ENCODE measurements around the gene ABHD12.

ABHD12 gene

DNA sequence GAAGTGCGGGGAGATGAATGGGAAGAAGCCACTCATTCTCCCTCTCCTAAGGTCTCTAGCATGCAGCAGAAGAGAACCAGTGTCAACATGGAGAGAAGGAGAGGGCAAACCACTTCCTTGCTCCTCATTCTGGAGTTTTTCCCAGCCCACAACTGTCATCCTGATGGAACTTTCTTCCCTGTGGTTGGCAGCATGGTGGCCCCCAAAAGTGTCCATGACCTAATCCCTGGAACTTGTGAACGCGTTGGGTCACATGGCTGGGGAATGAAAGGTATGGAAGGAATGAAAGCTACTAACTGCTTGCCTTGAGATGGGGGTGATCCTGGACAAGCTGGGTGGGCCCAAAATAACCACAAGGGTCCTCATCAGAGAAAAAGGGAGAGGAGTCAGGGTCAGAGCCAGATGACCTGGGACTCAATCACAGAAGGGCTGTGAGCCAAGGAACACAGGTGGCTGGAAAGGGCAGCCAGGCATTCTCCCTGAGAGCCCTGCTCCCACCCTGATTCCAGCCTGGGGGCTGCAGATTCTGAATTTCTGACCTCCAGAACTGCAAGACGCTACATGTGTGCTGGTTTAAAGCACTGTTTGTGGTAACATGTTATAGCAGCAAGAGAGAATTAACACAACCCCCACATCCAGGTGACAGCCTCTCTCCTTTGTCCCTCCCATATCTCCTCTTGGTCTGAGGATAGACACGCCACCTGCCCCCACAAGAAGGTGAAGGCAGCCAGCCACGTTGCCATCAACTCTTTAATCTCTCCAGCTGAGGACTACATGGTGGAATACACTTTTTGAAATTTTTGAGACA is 79.5 kb downstream of the ABHD12 start:
- Histone ChIP-seq H3K36me3 (ENCODE audit: low read length) (no peaks in the 10 kb centered on the region), H3K27me3 (ENCODE audit: low read length) (no peaks in the 10 kb centered on the region), H3K79me2 (ENCODE audit: insufficient read depth, low read length) (no peaks in the 10 kb centered on the region), H3K9ac (ENCODE audit: low read length) (no peak overlapping the region), H3K27ac (ENCODE audit: low read depth, low read length) (no peak overlapping the region), H3K9me3 (ENCODE audit: insufficient read depth, low read length) (no peaks in the 10 kb centered on the region), H4K20me1 (ENCODE audit: low read depth, low read length) (no peaks in the 10 kb centered on the region), H3K4me2 (ENCODE audit: low read depth, low read length, poor library complexity, severe bottlenecking) (no peak overlapping the region), H3F3A (ENCODE audit: insufficient read depth) (no peaks in the 10 kb centered on the region), H2AFZ (ENCODE audit: low read depth, low read length, severe bottlenecking) (no peak overlapping the region), H3K9me2 (replicated peaks; ENCODE audit: insufficient read depth, low read length) (no peaks in the 10 kb centered on the region), H3K4me3 (ENCODE audit: insufficient read depth, low read length, poor library complexity, severe bottlenecking) (no peak overlapping the region)
- TF ChIP-seq, protein P1, sequence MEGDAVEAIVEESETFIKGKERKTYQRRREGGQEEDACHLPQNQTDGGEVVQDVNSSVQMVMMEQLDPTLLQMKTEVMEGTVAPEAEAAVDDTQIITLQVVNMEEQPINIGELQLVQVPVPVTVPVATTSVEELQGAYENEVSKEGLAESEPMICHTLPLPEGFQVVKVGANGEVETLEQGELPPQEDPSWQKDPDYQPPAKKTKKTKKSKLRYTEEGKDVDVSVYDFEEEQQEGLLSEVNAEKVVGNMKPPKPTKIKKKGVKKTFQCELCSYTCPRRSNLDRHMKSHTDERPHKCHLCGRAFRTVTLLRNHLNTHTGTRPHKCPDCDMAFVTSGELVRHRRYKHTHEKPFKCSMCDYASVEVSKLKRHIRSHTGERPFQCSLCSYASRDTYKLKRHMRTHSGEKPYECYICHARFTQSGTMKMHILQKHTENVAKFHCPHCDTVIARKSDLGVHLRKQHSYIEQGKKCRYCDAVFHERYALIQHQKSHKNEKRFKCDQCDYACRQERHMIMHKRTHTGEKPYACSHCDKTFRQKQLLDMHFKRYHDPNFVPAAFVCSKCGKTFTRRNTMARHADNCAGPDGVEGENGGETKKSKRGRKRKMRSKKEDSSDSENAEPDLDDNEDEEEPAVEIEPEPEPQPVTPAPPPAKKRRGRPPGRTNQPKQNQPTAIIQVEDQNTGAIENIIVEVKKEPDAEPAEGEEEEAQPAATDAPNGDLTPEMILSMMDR (IDR thresholded peaks at IDR 0.05; ENCODE audit: insufficient read depth, low read length, poor library complexity, severe bottlenecking): no peak
- TF ChIP-seq EZH2phosphoT487 (conservative IDR thresholded peaks at IDR 0.05; ENCODE audit: low read length): no peak

DNA sequence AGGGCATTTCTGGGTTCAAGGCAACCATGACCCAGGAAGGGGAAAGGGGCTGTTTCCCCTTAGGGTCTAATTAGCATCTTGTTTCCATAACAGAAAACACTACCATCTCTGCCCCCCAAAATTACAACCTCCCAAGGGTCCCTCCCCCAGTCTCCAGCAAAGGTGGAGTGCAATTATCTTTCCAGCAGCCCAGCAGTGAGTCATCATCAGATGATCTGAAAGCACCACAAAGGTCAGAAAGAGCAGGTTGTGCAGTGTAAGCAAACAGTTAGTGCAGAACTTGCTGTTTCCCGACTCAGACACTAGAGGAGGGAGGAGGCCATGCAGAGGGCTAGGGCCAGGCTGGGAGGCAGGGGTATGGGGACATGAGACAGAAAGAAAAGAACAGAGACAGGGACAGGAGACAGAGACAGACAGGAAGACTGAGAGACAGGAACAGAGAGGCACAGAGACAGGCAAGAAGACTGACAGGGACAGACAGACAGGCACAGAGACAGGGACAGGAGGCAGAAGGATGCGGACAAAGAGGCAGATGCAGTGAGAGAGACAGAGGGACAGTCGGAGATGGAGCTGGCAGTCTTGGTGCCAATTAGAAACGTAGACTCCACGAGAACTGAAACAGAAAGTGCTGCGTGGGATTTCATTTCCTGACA is 80.2 kb downstream of the ABHD12 start:
- H3K9ac ChIP-seq (ENCODE audit: low read length): no peak overlapping the region
- no peaks in the 10 kb centered on the region for H3F3A ChIP-seq (ENCODE audit: insufficient read depth)
- no peaks in the 10 kb centered on the region for H4K20me1 ChIP-seq (ENCODE audit: low read depth, low read length)
- H3K36me3 ChIP-seq (ENCODE audit: low read length): no peaks in the 10 kb centered on the region
- TF ChIP-seq, protein P1 (IDR thresholded peaks at IDR 0.05; ENCODE audit: insufficient read depth, low read length, poor library complexity, severe bottlenecking): no peak
- TF ChIP-seq EZH2phosphoT487 (conservative IDR thresholded peaks at IDR 0.05; ENCODE audit: low read length): no peak
- no peak overlapping the region for H2AFZ ChIP-seq (ENCODE audit: low read depth, low read length, severe bottlenecking)
- no peak overlapping the region for H3K4me3 ChIP-seq (ENCODE audit: insufficient read depth, low read length, poor library complexity, severe bottlenecking)
- no peaks in the 10 kb centered on the region for H3K9me2 ChIP-seq (replicated peaks; ENCODE audit: insufficient read depth, low read length)
- no peaks in the 10 kb centered on the region for H3K9me3 ChIP-seq (ENCODE audit: insufficient read depth, low read length)
- no peaks in the 10 kb centered on the region for H3K27me3 ChIP-seq (ENCODE audit: low read length)
- H3K27ac ChIP-seq (ENCODE audit: low read depth, low read length): no peak overlapping the region
- no peak overlapping the region for H3K4me2 ChIP-seq (ENCODE audit: low read depth, low read length, poor library complexity, severe bottlenecking)
- H3K79me2 ChIP-seq (ENCODE audit: insufficient read depth, low read length): no peaks in the 10 kb centered on the region

DNA sequence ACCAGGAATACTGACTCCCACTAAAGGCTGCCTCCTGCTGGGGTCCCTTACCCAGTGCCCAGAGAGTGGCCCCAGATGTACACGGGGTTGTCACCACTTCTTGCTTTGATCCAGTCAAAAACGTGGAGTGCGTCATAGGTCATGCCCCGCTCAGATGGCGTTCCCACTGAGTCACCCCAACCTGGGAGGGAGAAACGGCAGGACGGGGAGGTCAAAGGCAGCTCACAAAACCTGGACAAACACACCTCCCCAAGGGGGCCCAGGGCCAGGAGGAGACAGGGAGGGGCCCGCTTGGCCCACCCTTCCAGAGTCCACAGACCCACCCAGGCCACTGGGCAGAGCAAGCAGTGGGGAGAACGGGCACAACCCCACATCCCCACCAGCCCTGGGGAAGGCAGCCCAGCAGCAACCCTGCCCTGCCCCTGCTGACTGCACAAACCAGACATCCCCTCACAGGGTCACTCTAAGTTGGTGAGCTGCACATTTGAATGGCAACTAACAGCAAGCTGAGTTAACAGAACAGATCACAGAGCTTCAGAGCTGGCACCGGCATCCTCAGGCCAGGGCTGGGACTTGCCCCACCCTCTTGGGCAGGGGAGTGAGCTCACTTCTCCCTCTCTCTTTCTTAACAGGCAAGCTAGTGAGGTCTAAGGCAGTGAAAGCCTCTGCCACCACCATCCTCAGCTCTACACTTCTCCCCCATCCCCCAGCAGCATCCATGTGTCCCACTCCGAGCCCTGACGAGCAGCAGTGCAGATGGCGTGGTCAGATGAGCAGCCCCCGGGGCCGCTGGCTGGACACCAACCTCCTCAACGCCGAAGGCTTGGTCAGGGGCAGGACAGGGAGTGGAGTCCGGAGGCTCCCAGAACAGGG is 81.0 kb downstream of the ABHD12 start:
- Histone ChIP-seq H2AFZ (ENCODE audit: low read depth, low read length, severe bottlenecking) (no peak overlapping the region), H3K27me3 (ENCODE audit: low read length) (no peaks in the 10 kb centered on the region), H3K36me3 (ENCODE audit: low read length) (no peaks in the 10 kb centered on the region), H3K4me3 (ENCODE audit: insufficient read depth, low read length, poor library complexity, severe bottlenecking) (no peak overlapping the region), H4K20me1 (ENCODE audit: low read depth, low read length) (no peaks in the 10 kb centered on the region), H3K27ac (ENCODE audit: low read depth, low read length) (no peak overlapping the region), H3F3A (ENCODE audit: insufficient read depth) (no peaks in the 10 kb centered on the region), H3K9me3 (ENCODE audit: insufficient read depth, low read length) (no peaks in the 10 kb centered on the region), H3K79me2 (ENCODE audit: insufficient read depth, low read length) (no peaks in the 10 kb centered on the region), H3K9ac (ENCODE audit: low read length) (no peak overlapping the region), H3K4me2 (ENCODE audit: low read depth, low read length, poor library complexity, severe bottlenecking) (no peak overlapping the region), H3K9me2 (replicated peaks; ENCODE audit: insufficient read depth, low read length) (no peaks in the 10 kb centered on the region)
- TF ChIP-seq, protein P1 (IDR thresholded peaks at IDR 0.05; ENCODE audit: insufficient read depth, low read length, poor library complexity, severe bottlenecking): no peak
- TF ChIP-seq EZH2phosphoT487 (conservative IDR thresholded peaks at IDR 0.05; ENCODE audit: low read length): no peak

Measured in SU-DHL-6 (cell line).